ENCODE results near the gene MRC2.

MRC2 gene

DNA sequence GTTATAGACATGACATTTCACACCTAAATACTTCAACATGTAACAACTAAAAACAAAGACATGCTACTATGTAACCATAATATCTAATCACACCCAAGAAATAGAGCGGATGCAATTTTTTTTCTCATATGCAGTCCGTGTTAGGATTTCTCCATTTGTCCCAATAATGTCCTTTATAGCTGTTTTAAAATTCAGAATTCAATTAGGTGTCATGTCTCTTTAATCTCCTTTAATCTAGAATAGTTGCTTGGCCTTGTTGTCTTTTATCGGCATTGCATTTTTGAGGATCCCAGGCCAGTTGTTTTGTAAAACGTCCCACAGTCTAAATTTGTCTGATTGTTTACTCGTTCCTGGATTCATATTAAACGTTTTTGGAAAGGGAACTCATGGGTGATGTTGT is 14.5 kb downstream of the MRC2 start:
- DNase-seq, result no peak

DNA sequence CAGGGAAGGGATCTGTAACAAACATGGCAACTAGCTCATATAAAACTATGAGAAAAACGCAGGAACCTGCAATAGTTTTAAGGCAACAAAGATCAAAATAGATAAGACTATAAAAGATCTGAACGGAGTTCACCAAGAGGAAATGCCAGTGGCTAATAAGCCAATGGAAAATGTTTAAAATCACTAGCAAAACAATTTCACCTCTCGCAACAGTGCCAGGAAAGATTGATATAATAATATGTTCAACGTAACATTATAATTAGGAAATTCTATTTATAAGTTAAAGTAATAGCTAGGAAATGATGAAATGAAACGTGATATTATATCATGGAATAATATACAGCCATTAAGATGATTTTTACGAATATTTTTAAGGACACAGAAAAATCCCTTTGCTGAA is 16.0 kb downstream of the MRC2 start:
- no peak for DNase-seq

DNA sequence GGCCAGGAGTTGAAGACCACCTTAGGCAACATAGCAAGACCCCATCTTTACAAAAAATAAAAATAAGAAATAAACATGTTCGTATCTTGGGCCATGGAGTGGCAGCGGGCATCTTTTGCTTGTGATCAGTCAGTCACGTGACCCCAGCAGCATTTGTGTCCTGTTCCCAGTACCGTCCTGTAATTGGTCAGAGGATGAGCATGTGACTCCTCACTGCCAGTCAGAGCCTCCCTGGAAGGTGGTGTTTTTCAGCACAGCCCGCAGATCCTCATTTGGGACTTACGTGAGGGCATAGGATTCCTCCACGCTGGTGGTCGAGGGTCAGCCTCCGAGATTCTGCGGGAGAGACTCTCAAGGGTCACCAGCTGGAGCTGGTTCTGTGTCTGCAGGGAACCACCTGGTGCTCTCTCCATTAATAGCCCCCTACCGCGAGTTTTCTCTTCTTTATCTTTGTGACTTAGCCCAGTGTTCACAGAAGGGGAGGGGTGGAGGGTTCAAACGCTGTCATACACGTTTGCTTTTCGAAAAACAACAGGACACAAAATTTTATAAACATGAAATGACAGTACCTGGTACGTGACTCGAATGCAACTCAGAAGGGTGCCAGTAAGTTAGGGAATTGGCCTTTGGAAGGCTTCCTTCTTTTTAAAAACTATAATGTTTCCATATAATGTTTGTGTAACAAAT is 17.2 kb downstream of the MRC2 start:
- DNase-seq, result no peak

DNA sequence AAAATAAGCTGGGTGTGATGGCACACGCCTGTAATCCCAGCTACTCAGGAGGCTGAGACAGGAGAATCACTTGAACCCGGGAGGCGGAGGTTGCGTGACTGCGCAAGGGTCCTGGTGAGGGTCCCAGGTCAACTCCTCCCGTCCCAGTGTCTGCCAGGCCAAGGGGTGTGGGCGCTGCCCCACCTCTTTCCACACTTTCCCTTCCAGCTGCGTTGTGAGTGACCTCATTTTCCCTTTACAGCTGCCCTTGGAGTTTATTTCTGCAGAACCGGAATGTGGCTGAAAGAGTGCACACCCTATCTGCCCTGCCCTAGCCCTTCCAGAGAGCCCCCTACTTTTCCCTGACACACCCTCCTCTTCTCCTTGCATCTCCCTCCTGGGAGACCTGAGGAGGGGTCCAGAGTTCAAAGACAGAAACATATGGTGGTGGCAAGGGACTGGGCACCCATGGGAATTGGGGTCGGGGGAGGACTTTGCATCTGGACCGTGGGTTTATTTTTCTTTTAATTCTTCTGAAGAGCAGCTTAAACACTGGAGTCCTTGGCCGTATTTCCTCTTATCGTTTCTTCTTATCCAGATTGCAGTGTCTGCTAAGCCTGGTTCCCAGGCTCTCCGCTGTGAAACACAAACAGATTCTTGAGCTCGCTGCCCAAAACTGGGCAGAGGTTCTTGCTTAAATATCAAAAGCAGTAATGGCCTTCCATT is 20.9 kb downstream of the MRC2 start:
- DNase-seq, result no peak

GRCh38 chr17:62648956-62649294 is 21.5 kb downstream of the MRC2 start:
- DNase-seq, result no peak

- DNase-seq, result no peak
These were observed 22.1 kb downstream of the MRC2 start for GRCh38 chr17:62649570-62649969.

GRCh38 chr17:62650587-62650986 is 23.1 kb downstream of the MRC2 start:
- DNase-seq, result no peak

- DNase-seq, result no peak
These were observed 25.0 kb downstream of the MRC2 start for GRCh38 chr17:62652251-62653001.

GRCh38 chr17:62653002-62653825 is 25.7 kb downstream of the MRC2 start:
- DNase-seq, result peak; percentile 65

- DNase-seq, result no peak
These were observed 26.6 kb downstream of the MRC2 start for GRCh38 chr17:62653826-62654761.

DNA sequence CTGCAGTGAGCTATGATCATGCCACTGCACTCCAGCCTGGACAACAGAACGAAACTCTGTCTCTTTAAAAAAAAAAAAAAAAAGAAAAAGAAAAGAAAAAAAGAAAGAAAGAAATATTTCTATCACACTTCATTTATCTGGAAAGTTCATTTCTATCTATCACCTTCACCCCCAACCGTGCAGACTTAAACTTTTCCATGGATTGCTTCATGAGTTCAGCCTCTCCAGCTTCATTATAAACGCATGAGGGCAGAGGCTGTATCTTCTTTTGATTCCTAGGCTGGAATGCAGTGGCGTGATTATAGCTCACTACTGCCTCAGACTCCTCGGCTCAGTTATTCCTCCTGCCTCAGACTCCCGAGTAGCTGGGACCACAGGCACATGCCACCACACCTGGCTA is 28.2 kb downstream of the MRC2 start:
- DNase-seq, result no peak

GRCh38 chr17:62656446-62656845 is 29.0 kb downstream of the MRC2 start:
- DNase-seq, result no peak

DNA sequence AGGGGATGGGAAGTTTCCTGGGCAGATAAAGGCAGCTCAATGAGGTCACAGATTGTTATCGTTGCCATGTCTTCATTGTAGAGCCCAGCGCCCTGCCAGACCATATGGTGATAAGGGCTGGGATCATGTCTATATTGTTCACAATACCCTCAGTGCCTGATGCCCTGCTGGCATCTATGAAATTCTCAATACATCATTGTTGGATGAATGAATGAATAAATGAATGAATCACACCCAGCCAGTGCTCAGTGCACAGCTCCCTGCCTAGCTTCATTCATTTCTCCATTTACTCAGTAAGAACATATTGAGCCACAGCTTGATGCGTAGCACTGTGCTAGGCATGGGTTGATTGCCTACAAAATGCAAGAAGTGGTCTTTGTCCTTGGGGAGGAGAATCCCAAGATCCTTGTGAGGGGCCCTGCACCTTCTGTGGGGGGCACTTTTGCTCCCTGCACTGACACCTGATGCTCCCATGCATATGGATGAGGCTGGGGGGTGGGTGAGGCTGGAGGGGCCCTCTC is 29.7 kb downstream of the MRC2 start:
- DNase-seq, result no peak

GRCh38 chr17:62657690-62658089 is 30.2 kb downstream of the MRC2 start:
- no peak for DNase-seq

DNA sequence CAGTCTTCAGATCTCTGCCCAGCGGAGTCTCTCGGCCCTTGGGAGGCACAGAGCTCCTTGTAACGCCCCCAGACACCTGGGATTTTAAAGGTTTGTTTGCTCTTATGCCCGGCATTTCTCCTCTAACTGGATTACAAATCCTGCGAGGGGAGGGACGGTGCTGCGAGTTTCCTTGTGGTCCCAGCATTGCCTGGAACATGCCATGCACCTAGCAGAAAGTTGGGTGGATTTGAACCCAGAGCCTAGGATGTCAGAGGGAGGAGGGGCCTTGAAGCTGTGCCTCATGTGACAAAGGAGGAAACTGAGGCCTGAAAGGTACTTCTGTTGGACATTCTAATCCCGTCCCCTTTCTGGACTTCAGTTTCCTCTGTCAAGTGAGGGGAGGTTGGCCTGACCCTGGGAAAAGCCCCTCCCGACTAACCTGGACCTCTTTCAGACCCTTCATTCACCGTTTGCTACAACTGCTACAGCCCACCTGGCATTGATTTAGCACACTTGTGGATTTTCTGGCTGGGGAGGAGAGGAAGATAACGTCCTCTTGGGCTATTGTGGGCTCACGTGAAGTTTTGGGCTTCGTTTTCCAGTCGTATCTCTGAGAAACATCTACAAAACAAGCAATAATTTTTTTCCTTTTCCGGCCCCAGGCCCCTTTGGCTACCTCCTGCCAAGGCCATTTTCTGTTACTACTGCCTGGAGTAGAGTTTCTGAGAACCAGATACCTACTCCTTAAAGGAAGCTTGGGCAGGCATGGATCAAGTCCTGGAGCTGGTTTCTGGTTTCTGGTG is 30.9 kb downstream of the MRC2 start:
- no peak for DNase-seq

- no peak for DNase-seq
These were observed 33.2 kb downstream of the MRC2 start for GRCh38 chr17:62660629-62661118.

- DNase-seq, result no peak
These were observed 33.9 kb downstream of the MRC2 start for GRCh38 chr17:62661337-62661736.

DNA sequence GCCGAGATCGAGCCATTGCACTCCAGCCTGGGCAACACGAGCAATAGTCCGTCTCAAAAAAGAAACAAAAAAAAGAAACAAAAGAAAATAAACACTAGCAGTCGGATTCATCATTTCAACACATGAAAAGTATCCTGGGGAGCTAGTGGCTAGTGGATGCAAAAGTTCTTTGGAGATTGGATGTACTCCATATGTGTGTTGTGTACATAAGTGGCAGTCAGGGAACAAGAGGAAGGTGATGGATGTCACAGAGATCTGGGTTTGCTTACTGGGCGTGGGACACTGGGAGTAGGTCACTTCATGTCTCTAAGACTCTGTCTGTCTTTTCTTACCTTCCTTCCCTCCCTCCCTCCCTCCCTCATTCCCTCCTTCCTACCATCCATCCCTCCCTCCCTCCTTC is 35.4 kb downstream of the MRC2 start:
- DNase-seq, result no peak

DNA sequence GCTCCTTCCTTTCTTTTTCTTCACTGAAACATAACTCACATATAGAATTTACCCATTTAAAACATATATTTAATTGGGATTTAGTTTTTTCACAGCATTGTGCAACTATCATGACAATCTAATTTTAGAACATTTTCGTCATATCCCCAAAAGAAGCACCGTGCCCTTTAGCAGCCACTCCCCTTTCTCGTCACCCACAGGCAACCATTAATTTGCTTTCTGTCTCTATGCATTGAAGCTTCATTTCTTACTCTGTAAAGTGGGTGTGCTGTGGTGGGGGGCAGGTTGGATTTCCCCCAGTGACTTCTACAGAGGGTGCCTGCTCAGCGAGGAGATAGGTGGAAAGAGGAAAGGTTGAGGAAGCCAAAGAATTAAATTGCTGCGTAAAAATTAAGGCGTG is 35.8 kb downstream of the MRC2 start:
- DNase-seq, result no peak

DNA sequence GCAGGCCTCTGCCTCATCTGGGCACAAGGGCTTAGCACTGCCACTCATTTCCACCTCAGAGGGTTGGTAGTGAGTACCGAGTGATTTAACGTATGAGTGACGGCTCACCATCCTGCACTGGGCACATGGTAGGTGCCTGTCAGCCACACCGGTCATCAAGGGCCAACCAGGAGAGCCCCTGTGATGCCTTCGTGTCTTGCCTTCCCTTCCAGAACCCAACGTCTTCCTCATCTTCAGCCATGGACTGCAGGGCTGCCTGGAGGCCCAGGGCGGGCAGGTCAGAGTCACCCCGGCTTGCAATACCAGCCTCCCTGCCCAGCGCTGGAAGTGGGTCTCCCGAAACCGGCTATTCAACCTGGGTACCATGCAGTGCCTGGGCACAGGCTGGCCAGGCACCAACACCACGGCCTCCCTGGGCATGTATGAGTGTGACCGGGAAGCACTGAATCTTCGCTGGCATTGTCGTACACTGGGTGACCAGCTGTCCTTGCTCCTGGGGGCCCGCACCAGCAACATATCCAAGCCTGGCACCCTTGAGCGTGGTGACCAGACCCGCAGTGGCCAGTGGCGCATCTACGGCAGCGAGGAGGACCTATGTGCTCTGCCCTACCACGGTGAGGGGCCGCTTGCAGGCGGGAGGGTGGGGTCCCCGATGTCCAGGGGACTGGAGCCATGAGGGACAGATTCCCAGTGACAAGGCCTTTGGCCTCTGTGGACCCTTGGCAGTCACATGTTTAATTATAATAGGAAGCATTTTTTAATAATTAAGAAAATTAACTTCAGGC is 37.1 kb downstream of the MRC2 start:
- DNase-seq, result no peak

Data from NCI-H187 treated with DMSO at 0.1 percent for 48 hours (cell line).